22Rv1 (cell line): Measurements from ENCODE around the gene TRIM38.

ENCODE experiments used
- ZFX ChIP-seq: fragments of 450-650 bp; IDR thresholded peaks from 2 replicates; pipeline ENCODE4 v1.6.1; 2017; ENCODE audit warnings: antibody characterized with exemption, borderline replicate concordance
- TF ChIP-seq, protein P1 (sequence below): fragments of 450-650 bp; IDR thresholded peaks from 2 replicates; pipeline ENCODE4 v1.5.1; 2017; ENCODE audit warnings: mild to moderate bottlenecking

DNA sequence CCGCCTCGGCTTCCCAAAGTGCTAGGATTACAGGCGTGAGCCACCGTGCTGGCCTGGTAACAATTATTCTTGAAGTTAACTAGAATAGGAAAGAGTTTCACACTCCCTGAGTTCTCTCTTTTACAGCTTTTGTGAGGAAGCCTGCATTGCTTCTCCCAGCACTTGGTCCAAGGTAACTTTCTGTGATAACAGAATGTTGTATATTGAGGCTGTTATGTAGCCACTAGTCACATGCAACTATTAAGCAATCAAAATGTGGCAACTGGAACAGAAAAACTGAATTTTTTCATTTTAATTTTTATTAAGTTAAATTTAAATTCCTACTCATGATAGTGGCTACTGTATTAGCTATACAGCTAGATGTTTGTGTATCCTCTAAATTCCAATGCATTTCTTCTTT is 2.5 kb downstream of the TRIM38 start:
- TF ChIP-seq, protein P1, sequence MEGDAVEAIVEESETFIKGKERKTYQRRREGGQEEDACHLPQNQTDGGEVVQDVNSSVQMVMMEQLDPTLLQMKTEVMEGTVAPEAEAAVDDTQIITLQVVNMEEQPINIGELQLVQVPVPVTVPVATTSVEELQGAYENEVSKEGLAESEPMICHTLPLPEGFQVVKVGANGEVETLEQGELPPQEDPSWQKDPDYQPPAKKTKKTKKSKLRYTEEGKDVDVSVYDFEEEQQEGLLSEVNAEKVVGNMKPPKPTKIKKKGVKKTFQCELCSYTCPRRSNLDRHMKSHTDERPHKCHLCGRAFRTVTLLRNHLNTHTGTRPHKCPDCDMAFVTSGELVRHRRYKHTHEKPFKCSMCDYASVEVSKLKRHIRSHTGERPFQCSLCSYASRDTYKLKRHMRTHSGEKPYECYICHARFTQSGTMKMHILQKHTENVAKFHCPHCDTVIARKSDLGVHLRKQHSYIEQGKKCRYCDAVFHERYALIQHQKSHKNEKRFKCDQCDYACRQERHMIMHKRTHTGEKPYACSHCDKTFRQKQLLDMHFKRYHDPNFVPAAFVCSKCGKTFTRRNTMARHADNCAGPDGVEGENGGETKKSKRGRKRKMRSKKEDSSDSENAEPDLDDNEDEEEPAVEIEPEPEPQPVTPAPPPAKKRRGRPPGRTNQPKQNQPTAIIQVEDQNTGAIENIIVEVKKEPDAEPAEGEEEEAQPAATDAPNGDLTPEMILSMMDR, result no peak
- TF ChIP-seq ZFX, result no peak
